C1 segment of cervical spinal cord (tissue), 14 donors: ENCODE data around the gene GLRA1.
"Not testable (repeated sequence)": the region's sequence is repeated elsewhere in the genome, so short reads cannot be mapped to it uniquely, and the experiment has no call there.

ENCODE experiments used
- DNase-seq, 14 donors: peaks; one replicate each; lab custom pipeline; 2025; lab: John Stamatoyannopoulos, UW

The GLRA1 gene

GRCh38 chr5:151917904-151918303 lies 6.7 kb downstream of the GLRA1 start:
- DNase-seq = no peak

DNA sequence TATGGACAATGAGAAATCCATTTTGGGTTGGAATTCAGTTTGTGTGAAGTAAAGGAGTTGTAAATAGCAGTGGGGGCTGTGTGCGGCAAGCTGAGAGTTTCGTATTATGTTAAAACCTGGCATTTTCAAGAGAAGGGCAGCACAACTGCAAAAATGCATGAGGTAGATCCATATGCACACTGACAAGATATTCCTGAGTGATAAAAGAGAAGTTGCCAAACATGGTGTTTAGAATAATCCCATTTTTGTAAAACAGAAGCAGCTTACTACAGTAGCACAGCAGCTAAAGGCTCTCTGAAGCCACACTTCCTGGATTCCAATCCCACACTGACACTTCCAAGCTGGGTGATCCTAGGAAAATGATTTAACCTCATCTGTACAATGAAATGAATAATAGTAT lies 11.2 kb downstream of the GLRA1 start:
- DNase-seq = no peak

DNA sequence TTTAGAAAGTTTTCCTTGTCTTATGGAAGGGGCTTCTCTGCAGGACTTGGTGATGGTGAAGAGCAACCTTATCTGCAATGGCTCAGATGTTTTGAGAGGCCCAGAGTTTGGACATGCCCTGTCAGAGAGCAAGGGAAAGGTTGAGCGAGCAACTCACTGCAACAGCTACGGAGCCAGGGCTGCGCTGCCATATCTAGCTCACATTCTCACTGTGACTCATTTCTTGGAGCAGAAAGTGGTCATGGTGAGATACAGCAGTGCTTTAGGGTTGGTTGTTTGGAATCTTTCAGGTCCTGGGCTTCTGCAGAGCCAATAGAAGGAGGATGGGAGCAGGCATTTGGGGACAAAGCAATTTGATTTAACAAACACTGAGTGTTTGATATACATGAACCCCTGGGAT lies 12.3 kb downstream of the GLRA1 start:
- DNase-seq = no peak

GRCh38 chr5:151911011-151911410 lies 13.6 kb downstream of the GLRA1 start:
- no peak for DNase-seq

DNA sequence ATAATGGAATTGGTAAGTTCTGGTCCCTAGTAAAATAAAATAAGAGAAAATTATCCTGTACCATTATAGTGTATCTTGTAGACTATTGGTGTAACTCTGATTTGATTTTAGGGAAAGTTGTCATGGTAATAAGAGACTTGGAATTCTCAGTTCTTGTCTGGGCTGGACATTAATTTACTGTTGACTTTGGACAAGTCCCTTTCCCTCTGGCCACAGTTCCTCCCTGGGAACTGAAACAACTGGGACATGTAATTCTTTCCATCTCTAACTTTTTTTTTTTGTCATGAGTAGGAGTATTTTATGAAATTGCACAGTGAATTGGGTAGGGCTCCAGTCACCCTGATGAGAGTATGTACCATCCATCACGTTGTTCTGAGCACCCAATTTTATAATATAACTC lies 15.0 kb downstream of the GLRA1 start:
- DNase-seq = no peak

GRCh38 chr5:151906246-151906645 lies 18.4 kb downstream of the GLRA1 start:
- no peak for DNase-seq

DNA sequence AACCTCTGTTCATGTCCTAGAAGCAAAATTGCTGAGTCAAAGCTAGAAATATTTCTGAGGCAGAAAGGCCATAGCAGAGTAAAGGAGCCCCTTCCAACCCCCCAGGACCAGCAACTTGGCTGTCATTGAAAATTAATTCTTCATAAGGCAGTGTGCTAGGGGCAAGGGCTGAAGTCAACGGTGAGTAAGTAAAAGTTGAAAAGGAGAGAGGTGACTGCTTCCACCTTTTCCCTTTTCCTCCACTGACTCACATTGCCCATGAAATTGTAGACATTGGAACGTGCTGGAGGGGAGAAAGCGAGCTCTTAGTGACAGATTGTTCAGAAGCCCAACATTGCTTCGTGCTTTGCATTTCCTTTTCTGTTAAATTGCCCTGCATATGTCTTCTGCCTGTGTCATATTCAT lies 19.1 kb downstream of the GLRA1 start:
- no peak for DNase-seq

DNA sequence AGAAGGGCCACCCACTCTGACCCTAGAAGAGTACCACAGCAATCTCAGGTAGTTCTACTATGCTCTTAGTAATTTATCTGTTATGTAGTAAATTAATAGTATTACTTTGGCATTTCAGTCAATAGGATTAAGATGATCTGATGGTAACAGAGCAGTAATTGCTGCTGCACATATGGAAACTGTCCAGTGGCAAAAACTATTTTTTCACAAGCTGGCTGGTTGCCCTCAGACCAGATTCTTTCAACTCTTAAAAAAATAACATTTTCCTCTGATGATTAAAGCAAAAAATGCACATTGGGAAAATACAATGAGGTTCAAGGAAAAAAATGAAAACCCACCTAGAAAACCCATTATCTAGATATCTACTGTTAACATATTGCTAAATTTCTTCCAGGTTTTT lies 19.7 kb downstream of the GLRA1 start:
- DNase-seq = no peak

DNA sequence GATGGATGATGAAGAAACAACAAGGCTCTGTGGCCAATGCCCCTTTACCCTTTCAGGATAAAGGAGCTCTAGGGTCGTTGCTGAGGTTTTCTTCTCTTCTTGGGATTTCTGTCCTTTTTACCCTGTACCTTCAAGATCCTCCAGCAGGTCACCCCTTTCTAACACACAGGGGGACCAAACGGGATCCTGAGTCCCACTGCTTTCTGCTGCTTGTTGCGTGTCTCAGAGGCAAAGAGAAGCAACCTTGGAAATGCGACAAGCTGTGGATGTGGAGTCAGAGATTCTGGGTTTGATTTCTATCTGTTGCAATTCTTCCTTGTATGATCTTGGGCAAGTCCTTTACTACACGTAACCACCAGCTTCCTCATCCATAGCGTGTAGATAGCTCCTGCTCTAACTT lies 20.5 kb downstream of the GLRA1 start:
- no peak for DNase-seq

- DNase-seq = no peak
These were observed 21.4 kb downstream of the GLRA1 start for GRCh38 chr5:151903243-151903653.

DNA sequence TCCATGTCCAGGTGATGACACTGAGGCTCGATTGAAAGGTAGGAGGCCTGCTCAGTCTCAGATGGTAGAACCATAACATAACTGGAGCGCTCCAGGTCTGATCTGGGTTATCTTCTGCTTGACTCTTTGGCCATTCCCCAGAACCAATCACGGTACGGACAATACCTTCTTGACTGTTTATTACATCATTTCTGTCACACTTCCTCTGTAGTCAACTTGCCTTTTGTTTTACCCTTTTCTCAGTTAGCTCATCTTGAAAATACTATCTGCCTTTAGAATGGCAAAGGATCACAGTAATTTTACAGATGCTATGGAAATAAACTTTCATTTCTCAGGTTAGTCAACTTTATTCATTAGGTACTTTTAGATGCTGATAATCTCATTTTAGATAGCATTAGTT lies 22.4 kb downstream of the GLRA1 start:
- no peak for DNase-seq

DNA sequence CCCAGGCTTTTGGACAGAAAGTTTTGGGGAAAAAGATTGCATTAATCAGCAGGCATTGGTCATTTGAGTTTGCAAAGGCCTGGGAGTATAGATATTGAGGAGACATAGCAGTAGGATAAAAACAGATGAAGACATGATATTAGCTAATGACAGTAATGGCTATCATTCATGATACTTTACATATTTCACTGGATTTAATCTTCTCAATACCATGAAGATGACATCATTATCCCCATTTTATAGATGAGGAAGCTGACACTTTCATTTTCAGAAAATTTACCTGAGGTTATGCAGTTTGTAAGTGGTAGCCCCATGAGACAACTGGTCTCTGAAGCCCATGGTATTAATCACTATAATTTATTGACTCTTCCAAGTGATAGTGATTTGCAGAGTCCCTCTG lies 23.0 kb downstream of the GLRA1 start:
- DNase-seq = no peak

- no peak for DNase-seq
These were observed 23.8 kb downstream of the GLRA1 start for GRCh38 chr5:151900891-151901290.

- no peak for DNase-seq
These were observed 25.3 kb downstream of the GLRA1 start for GRCh38 chr5:151899399-151899798.

DNA sequence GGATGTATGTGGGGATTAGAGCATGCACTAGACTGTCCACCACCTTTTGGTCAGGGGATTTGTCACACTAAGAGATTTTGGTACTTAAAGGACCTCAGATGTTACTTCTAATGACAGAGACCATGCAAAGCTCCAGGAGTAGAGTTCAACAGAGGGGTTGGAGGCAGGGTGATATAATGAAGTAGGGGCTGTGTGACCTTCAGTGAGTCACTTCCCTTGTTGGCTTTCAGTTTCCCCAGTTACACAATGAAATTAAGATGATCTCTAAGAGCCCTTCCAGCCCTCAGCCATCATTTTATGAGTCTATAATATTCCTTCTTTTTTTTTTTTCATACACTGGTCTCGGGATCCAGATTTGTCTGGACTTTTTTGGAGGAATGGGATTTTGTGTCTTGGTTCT lies 26.8 kb downstream of the GLRA1 start:
- no peak for DNase-seq

DNA sequence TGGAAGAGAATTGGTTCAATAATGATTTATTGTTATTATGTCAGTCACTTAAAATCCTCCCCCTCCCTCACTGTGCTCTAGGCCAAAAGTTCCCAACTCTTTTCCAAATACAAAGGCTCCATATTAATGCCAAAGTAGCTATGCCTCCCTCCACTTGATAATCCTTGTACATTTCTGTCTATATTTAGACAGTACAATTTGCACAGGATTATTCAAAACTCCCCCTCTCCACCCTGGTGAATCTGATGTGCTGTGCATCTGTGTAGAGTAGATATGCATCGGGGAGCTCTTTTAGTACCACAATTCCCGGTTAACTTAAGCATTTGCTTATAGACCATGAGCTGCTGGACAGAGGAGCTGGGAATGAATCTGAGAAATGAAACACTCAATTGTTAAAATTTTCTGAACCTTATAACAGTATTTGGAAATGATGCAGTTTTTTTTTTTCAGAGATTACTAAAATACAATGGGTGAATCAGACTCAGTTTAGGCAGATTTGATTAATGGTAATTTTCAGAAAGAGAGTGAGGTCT lies 27.6 kb downstream of the GLRA1 start:
- no peak for DNase-seq

DNA sequence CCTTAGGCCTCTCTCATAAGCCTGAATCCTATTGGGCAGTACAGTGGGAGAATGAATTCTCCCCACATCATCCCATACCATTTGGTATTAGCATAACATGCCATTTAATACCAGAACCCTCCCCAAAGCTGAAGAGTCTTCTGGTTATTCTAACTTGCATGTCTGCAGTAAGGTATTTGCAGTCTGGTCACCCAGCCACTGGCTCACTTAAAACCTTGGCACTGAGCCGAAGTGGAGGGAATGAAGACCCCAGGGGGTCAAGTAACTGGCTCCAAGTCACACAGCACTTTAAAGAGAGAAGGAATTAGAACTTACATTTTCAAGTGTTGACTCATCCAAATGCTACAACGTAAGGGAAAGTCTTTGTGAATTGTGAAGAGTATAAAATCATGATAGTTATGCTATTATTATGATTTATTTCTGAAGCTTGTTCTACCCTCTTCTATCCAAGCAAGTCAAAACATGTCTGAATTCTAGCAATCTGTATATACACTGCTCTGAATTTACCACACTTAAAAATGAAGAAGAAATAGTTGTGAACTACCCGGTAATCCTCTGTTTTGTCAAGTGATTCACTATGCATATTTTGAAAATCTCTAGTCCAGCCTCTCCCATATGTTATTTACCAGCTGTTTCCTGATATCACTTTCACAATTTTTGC lies 28.5 kb downstream of the GLRA1 start:
- DNase-seq = no peak

- peak in 1 of 14 donors; percentile 0 for DNase-seq
These were observed 29.0 kb downstream of the GLRA1 start for GRCh38 chr5:151895660-151896030.

- DNase-seq = not testable (repeated sequence)
These were observed 31.2 kb downstream of the GLRA1 start for GRCh38 chr5:151893485-151893884.

- DNase-seq = no peak
These were observed 32.3 kb downstream of the GLRA1 start for GRCh38 chr5:151892393-151892792.

DNA sequence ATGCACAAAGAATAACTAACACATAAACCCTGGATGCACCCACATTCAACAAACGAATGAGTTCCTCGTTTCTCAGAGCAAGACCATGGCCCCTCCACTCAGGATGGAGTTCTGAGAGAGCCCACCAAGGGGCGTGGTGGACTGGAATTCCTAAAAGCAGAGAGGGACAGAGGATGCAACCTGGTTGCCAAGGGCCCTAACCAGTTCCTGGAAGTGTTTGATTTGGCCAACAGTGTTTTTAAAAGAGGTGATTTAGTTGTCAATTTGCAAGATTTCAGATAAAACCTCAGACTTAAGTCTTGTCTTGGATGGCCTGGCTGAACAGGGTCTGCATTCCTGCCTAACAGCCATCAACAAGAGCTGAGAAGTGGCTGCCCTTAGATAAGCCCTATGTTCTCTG lies 34.4 kb downstream of the GLRA1 start:
- no peak for DNase-seq

GRCh38 chr5:151889614-151890013 lies 35.0 kb downstream of the GLRA1 start:
- no peak for DNase-seq

DNA sequence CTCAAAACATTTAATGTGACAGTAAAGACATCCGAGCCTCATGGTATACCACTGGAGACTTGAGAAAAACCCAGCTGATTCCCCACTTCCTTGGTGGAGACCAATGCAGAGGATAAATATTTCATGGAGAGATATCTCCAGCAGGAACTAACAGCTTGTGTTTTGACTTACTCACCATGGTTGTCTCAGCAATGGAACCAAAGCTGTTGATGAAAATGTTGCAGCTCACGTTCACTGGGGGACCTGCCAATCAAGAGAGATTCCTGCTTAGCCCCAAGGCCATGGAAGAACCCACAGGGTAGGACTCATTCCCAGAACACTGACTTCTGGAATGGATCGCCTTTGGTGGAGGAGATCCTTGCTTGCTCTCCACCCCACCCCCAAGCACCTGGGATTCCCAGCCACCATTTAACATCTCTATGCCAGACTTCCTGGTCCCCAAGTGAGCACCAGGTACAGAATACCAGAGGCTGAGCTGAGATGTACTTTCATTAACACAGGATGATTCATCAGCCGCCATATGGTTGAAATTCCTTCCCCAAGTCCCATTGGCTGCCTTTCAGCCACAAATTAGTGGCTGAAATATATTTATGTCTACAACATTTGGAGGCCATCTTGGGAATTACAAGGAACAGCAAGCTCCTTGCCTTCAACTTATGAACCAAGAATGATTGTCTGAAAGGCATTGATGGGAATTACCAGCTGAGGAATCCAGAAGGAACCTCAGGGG lies 37.9 kb downstream of the GLRA1 start:
- peak in 1 of 14 donors; percentile 11 for DNase-seq
